Left lung (tissue), 10 donors: ENCODE data around the gene BPIFB6. TPM values are rescaled to one million over a fixed set of nuclear protein-coding genes. Genes with fewer than 3 reads are reported as not detected.

ENCODE experiments used
- ATAC-seq: fragments of 200-7000 bp; cut with Tn5 transposase; one replicate; pipeline ENCODE4 v1.9.1; 2020; ENCODE audit warnings: moderate library complexity
- DNase-seq, 4 donors: peaks; one replicate each; pipeline ENCODE4 v3.0.0-alpha.2; 2013 to 2020
- H3K27ac ChIP-seq, 2 donors: fragments of 200-600 bp; sonication (generic) in 1 of 2; one replicate each; pipeline versions ENCODE4 v1.5.0 to v1.8.0; 2020 to 2021
- H3K27me3 ChIP-seq, 2 donors: fragments of 200-600 bp; sonication (generic) in 1 of 2; one replicate each; pipeline versions ENCODE4 v1.5.0 to v1.8.0; 2020 to 2021
- H3K36me3 ChIP-seq, 2 donors: fragments of 200-600 bp; sonication (generic) in 1 of 2; one replicate each; pipeline versions ENCODE4 v1.5.0 to v1.8.0; 2020 to 2021
- H3K4me1 ChIP-seq, 2 donors: fragments of 200-600 bp; one replicate each; pipeline ENCODE4 v1.8.0; 2021
- H3K4me3 ChIP-seq, 2 donors: fragments of 200-600 bp; sonication (generic) in 1 of 2; one replicate each; pipeline versions ENCODE4 v1.5.0 to v1.8.0; 2020 to 2021; ENCODE audit warnings: mild to moderate bottlenecking in 1 of 2
- H3K9me3 ChIP-seq, 2 donors: fragments of 200-600 bp; sonication (generic) in 1 of 2; one replicate each; pipeline versions ENCODE4 v1.5.0 to v1.8.0; 2020 to 2021
- intact Hi-C, 2 donors: fragments of 100-400 bp; cut with DNase I; formaldehyde crosslinking; loops; one replicate each; pipeline versions ENCODE4 v1.11.2 to v1.14.2; 2022
- polyA plus RNA-seq, 6 donors: library from polyadenylated mRNA; unstranded; fragments of 120-200 nt; gene quantifications; one replicate each; pipeline ENCODE4 v1.2.1, GENCODE V29; 2013; ENCODE audit not compliant: insufficient read length in 6 of 6
- total RNA-seq, 2 donors: library from RNA; stranded (reverse); fragmentation: NEBNext Ultra II Directional; extraction: Animal tissue kit (Norgen Biotek cat#: 25700); gene quantifications; one replicate each; pipeline ENCODE4 v1.2.1, GENCODE V29; 2021
- TF ChIP-seq, protein P1 (sequence below), 2 donors: fragments of 200-600 bp; sonication (generic) in 1 of 2; IDR thresholded peaks; one replicate each; pipeline versions ENCODE4 v1.5.0 to v1.8.0; 2021; ENCODE audit warnings: antibody characterized with exemption in 2 of 2
- donor health status: DM: no; HTN: yes; CAD: no.
- donor health status: DM: no; HTN: no; CAD: no.

Gene BPIFB6
- total and polyA plus RNA-seq, 8 donors: not detected

DNA sequence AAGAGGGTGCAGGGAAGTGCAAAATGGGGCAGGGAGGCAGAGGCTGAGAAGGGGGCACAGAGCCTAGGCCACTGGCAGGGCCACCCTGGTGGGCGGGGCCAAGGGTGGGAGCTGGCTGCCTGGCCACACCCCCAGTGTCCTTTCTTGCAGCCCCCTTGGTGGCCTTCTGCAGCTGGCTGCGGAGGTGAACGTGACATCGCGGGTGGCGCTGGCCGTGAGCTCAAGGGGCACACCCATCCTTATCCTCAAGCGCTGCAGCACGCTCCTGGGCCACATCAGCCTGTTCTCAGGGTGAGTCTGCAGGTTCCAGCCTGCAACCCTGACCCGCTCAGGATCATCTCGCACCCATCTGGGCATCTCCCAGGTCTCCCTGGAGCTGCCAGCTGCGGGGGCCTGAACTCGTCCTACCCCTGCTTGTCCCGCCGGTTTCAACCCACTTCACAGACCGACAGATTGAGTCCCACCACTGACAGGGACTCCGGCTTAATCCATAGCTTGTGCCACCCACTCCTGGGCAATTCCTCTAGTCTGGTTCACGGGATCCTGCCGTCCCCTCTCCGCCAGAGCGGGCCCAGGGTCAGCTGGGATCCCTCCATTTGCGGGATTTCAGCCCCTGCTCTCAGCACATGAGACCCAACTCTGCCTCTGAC, 28.4 kb downstream of the BPIFB6 start:
- no peak for DNase-seq
- Histone ChIP-seq H3K4me1 (no peaks in the 10 kb centered on the region), H3K27me3 (no peaks in the 10 kb centered on the region), H3K36me3 (no peaks in the 10 kb centered on the region), H3K9me3 (no peaks in the 10 kb centered on the region), H3K4me3 (no peak overlapping the region), H3K27ac (no peak overlapping the region)
- no peak for ATAC-seq
- TF ChIP-seq, protein P1, sequence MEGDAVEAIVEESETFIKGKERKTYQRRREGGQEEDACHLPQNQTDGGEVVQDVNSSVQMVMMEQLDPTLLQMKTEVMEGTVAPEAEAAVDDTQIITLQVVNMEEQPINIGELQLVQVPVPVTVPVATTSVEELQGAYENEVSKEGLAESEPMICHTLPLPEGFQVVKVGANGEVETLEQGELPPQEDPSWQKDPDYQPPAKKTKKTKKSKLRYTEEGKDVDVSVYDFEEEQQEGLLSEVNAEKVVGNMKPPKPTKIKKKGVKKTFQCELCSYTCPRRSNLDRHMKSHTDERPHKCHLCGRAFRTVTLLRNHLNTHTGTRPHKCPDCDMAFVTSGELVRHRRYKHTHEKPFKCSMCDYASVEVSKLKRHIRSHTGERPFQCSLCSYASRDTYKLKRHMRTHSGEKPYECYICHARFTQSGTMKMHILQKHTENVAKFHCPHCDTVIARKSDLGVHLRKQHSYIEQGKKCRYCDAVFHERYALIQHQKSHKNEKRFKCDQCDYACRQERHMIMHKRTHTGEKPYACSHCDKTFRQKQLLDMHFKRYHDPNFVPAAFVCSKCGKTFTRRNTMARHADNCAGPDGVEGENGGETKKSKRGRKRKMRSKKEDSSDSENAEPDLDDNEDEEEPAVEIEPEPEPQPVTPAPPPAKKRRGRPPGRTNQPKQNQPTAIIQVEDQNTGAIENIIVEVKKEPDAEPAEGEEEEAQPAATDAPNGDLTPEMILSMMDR (IDR thresholded peaks at IDR 0.05): no peak
- intact Hi-C loops: no loop called here

GRCh38 chr20:33061658-33062028, 30.2 kb downstream of the BPIFB6 start:
- no peak overlapping the region for H3K27ac ChIP-seq
- no peak overlapping the region for H3K4me3 ChIP-seq
- H3K27me3 ChIP-seq: no peaks in the 10 kb centered on the region
- H3K9me3 ChIP-seq: no peaks in the 10 kb centered on the region
- intact Hi-C loops: no loop called here
- ATAC-seq: no peak
- DNase-seq: no peak
- TF ChIP-seq, protein P1 (IDR thresholded peaks at IDR 0.05): no peak
- H3K36me3 ChIP-seq: no peaks in the 10 kb centered on the region
- H3K4me1 ChIP-seq: no peaks in the 10 kb centered on the region

GRCh38 chr20:33062105-33062824, 30.8 kb downstream of the BPIFB6 start:
- intact Hi-C loops: no loop called here
- Histone ChIP-seq H3K4me1 (no peaks in the 10 kb centered on the region), H3K36me3 (no peaks in the 10 kb centered on the region), H3K9me3 (no peaks in the 10 kb centered on the region), H3K27ac (no peak overlapping the region), H3K4me3 (no peak overlapping the region), H3K27me3 (no peaks in the 10 kb centered on the region)
- TF ChIP-seq, protein P1 (IDR thresholded peaks at IDR 0.05): no peak
- ATAC-seq (no peak), DNase-seq (peak in 1 of 4 donors; percentile 5)

DNA sequence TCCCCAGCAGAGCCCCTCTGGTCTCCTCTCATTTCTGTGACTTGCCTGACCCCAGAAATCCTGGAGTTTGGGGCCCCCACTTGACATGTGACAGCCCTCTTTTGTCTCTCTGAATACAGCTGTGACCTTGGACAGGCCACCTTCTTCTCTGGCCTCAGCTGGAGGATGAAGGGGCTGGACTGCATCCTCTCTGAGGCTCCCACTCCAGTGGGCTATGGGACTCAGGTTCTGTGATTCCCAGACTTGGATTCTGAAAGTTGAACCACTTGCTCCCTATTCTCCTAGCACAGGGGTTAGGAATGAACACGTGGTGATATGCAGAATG, 31.3 kb downstream of the BPIFB6 start:
- Histone ChIP-seq H3K4me3 (no peak overlapping the region), H3K27ac (no peak overlapping the region), H3K27me3 (no peaks in the 10 kb centered on the region), H3K4me1 (no peaks in the 10 kb centered on the region), H3K9me3 (no peaks in the 10 kb centered on the region), H3K36me3 (no peaks in the 10 kb centered on the region)
- no peak for ATAC-seq
- DNase-seq: no peak
- intact Hi-C loops: no loop called here
- TF ChIP-seq, protein P1 (IDR thresholded peaks at IDR 0.05): no peak

GRCh38 chr20:33063271-33063670, 31.8 kb downstream of the BPIFB6 start:
- Histone ChIP-seq H3K4me1 (no peaks in the 10 kb centered on the region), H3K27me3 (no peaks in the 10 kb centered on the region), H3K36me3 (no peaks in the 10 kb centered on the region), H3K4me3 (no peak overlapping the region), H3K27ac (no peak overlapping the region), H3K9me3 (no peaks in the 10 kb centered on the region)
- ATAC-seq (no peak), DNase-seq (no peak)
- intact Hi-C loops: no loop called here
- TF ChIP-seq, protein P1 (IDR thresholded peaks at IDR 0.05): no peak
